ENCODE measurements around the gene METTL6.

GRCh38 chr3:15460891-15461531, 33.7 kb upstream of the METTL6 start:
- no peak for TF ChIP-seq EP300 (IDR thresholded peaks at IDR 0.05)
- TF ChIP-seq CTCF (IDR thresholded peaks at IDR 0.05), result no peak
- TF ChIP-seq POLR2A (IDR thresholded peaks at IDR 0.05), result no peak
- no peak for TF ChIP-seq POLR2AphosphoS5 (IDR thresholded peaks at IDR 0.05)

Data from suprapubic skin (tissue), 4 donors.